CD4-positive, alpha-beta memory T cell (primary cell): ENCODE measurements around the gene LYL1. TPM values are rescaled to one million over a fixed set of nuclear protein-coding genes. Genes with fewer than 3 reads are reported as not detected.

ENCODE experiments used
- CTCF ChIA-PET: fragments of 350-600 bp; sonication (Branson Sonifier 250); formaldehyde crosslinking; loops from one replicate; lab custom pipeline; 2021; ENCODE audit warnings: inconsistent platforms; ENCODE audit not compliant: partially characterized antibody; lab: Charles Lee
- POLR2A ChIA-PET: fragments of 350-600 bp; sonication (Branson Sonifier 250); formaldehyde crosslinking; loops from one replicate; lab custom pipeline; 2021; ENCODE audit not compliant: partially characterized antibody; lab: Charles Lee
- DNase-seq, 5 donors: peaks; one replicate each; pipeline versions ENCODE4 v3.0.0 to v3.0.0-alpha.2; 2020 to 2022; ENCODE audit warnings: mixed read lengths in 1 of 5
- H3K27ac ChIP-seq: one replicate; pipeline ENCODE4 v1.7.0; 2013; ENCODE audit warnings: low read depth, low read length
- H3K27me3 ChIP-seq: 2 replicates; pipeline ENCODE4 v1.7.0; 2013; ENCODE audit warnings: mild to moderate bottlenecking, low read length, moderate library complexity; ENCODE audit not compliant: insufficient read depth
- H3K36me3 ChIP-seq: 2 replicates; pipeline ENCODE4 v1.7.0; 2013; ENCODE audit warnings: mild to moderate bottlenecking, low read length, moderate library complexity; ENCODE audit not compliant: insufficient read depth
- H3K4me1 ChIP-seq: 2 replicates; pipeline ENCODE4 v1.7.0; 2013; ENCODE audit warnings: mild to moderate bottlenecking, low read length, moderate library complexity; ENCODE audit not compliant: insufficient read depth
- H3K4me3 ChIP-seq, 2 donors: one replicate each; pipeline ENCODE4 v1.7.0; 2013; ENCODE audit warnings: low read length in 2 of 2, mild to moderate bottlenecking in 1 of 2
- H3K9me3 ChIP-seq, 2 donors: one replicate each; pipeline ENCODE4 v1.7.0; 2013; ENCODE audit warnings: low read length in 2 of 2, control low read depth in 1 of 2; ENCODE audit not compliant: control insufficient read depth in 1 of 2
- H3K27ac Mint-ChIP-seq, 7 donors: one replicate each; pipeline ENCODE4 v1.8.0; 2020 to 2021; ENCODE audit warnings: mixed read lengths in 7 of 7, mild to moderate bottlenecking in 6 of 7, inconsistent platforms in 3 of 7, moderate library complexity in 3 of 7
- H3K27me3 Mint-ChIP-seq, 2 donors: one replicate each; pipeline ENCODE4 v1.8.0; 2020 to 2021; ENCODE audit warnings: mixed read lengths in 2 of 2
- H3K36me3 Mint-ChIP-seq, 2 donors: one replicate each; pipeline ENCODE4 v1.8.0; 2020 to 2021; ENCODE audit warnings: mixed read lengths in 2 of 2, inconsistent platforms in 1 of 2, mild to moderate bottlenecking in 1 of 2
- H3K4me1 Mint-ChIP-seq, 4 donors: one replicate each; pipeline ENCODE4 v1.8.0; 2020 to 2021; ENCODE audit warnings: mixed read lengths in 4 of 4, mild to moderate bottlenecking in 1 of 4
- H3K4me3 Mint-ChIP-seq, 8 donors: one replicate each; pipeline ENCODE4 v1.8.0; 2020 to 2021; ENCODE audit warnings: mixed read lengths in 8 of 8, mild to moderate bottlenecking in 7 of 8, moderate library complexity in 6 of 8, inconsistent platforms in 3 of 8
- H3K9me3 Mint-ChIP-seq, 8 donors: one replicate each; pipeline ENCODE4 v1.8.0; 2020 to 2021; ENCODE audit warnings: mixed read lengths in 8 of 8, mild to moderate bottlenecking in 5 of 8, inconsistent platforms in 3 of 8, moderate library complexity in 1 of 8
- intact Hi-C: fragments of 100-400 bp; cut with micrococcal nuclease; formaldehyde crosslinking; loops from one replicate; pipeline ENCODE4 v1.15.1; 2023
- polyA plus RNA-seq, 2 donors: library from polyadenylated mRNA; unstranded; fragments of 300-500 nt; fragmentation: Illumina TruSeq; gene quantifications; one replicate each; pipeline ENCODE4 v1.2.3, GENCODE V29; 2021
- total RNA-seq, 2 experiments: library from RNA; stranded (reverse); gene quantifications; one replicate each; pipeline ENCODE4 v1.2.3, GENCODE V29; 2021

LYL1 gene
- total and polyA plus RNA-seq, 4 experiments from 2014 or later: 2.3 to 16.9 (median 12.8) TPM

GRCh38 chr19:13074378-13074777 lies 28.3 kb downstream of the LYL1 start:
- Histone ChIP-seq H3K9me3 (no peaks in the 10 kb centered on the region), H3K27me3 (no peaks in the 10 kb centered on the region), H3K27ac (no peak overlapping the region), H3K4me3 (no peak overlapping the region), H3K36me3 (no peaks in the 10 kb centered on the region), H3K4me1 (peaks cover 6% of the 10 kb centered on the region)
- H3K4me1 Mint-ChIP-seq: no peaks in the 10 kb centered on the region
- no peak overlapping the region for H3K27ac Mint-ChIP-seq
- ChIA-PET CTCF (interaction anchor here (1.7 kb wide), 1 partner anchor 13 kb away, joined by 7 read pairs; no protein-coding TSS in a partner anchor), POLR2A (no interaction called here)
- no peaks in the 10 kb centered on the region for H3K36me3 Mint-ChIP-seq
- H3K27me3 Mint-ChIP-seq: no peaks in the 10 kb centered on the region
- DNase-seq: no peak
- intact Hi-C loops: no loop called here
- H3K4me3 Mint-ChIP-seq: no peak overlapping the region
- H3K9me3 Mint-ChIP-seq: no peaks in the 10 kb centered on the region

GRCh38 chr19:13073263-13073662 lies 29.4 kb downstream of the LYL1 start:
- POLR2A ChIA-PET: no interaction called here
- no peaks in the 10 kb centered on the region for H3K27me3 ChIP-seq
- Mint-ChIP-seq H3K36me3 (no peaks in the 10 kb centered on the region), H3K27me3 (peaks cover 0 to 1% of the 10 kb centered on the region in 2 donors), H3K9me3 (no peaks in the 10 kb centered on the region), H3K4me3 (no peak overlapping the region), H3K27ac (no peak overlapping the region), H3K4me1 (no peaks in the 10 kb centered on the region)
- CTCF ChIA-PET: interaction anchor here (1.7 kb wide), 1 partner anchor 12 kb away, joined by 7 read pairs; no protein-coding TSS in a partner anchor
- H3K4me1 ChIP-seq: no peaks in the 10 kb centered on the region
- intact Hi-C loops: no loop called here
- no peak for DNase-seq
- no peaks in the 10 kb centered on the region for H3K36me3 ChIP-seq
- no peaks in the 10 kb centered on the region for H3K9me3 ChIP-seq
- H3K4me3 ChIP-seq: no peak overlapping the region
- H3K27ac ChIP-seq: no peak overlapping the region

- Histone ChIP-seq H3K36me3 (no peaks in the 10 kb centered on the region), H3K4me1 (no peaks in the 10 kb centered on the region), H3K27me3 (no peaks in the 10 kb centered on the region), H3K27ac (no peak overlapping the region), H3K9me3 (no peaks in the 10 kb centered on the region), H3K4me3 (no peak overlapping the region)
- no peak for DNase-seq
- POLR2A ChIA-PET: no interaction called here
- no peaks in the 10 kb centered on the region for H3K4me1 Mint-ChIP-seq
- H3K4me3 Mint-ChIP-seq: no peak overlapping the region
- H3K9me3 Mint-ChIP-seq: no peaks in the 10 kb centered on the region
- no peaks in the 10 kb centered on the region for H3K36me3 Mint-ChIP-seq
- H3K27me3 Mint-ChIP-seq: peaks cover 0 to 1% of the 10 kb centered on the region in 2 donors
- intact Hi-C loops: no loop called here
- no peak overlapping the region for H3K27ac Mint-ChIP-seq
- CTCF ChIA-PET: no interaction called here
Observed at GRCh38 chr19:13072188-13072908, 30.3 kb downstream of the LYL1 start.

DNA sequence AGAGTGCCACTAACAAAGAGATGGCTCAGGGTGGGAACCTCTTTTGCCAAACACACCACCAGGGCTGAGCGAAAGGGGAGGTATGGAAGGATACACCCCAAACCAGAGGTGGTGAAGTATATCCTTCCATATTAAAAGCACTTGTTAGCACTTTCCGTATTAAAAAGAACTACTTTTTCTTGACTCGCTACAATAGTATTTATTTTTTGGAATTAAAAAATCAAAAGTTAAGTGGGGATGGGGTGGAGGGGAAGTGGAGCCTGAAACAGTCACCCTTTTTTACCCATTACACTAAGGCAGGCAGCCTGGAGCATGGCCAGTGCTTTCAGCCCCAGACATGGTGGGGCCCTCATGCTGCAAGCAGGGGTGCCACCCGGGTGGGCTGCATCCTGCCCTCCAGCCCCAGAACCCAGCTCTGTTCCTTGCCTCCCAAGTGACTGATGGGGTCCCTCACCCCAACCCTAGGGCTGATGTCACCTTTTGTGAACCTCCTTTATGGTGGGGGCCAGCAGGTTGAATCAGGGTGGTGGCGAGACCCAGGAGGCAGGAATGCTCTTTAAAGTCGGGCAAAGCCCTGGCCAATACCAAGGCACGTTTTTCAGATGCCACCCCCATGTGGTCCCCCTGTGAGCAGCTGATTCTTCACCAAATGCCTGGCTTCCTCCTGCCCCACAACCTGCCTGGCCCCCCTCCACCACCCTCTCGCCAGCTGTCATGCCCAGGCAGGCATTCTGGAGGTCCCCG lies 31.0 kb downstream of the LYL1 start:
- H3K9me3 ChIP-seq: no peaks in the 10 kb centered on the region
- H3K4me3 ChIP-seq: no peak overlapping the region
- intact Hi-C loops: no loop called here
- ChIA-PET POLR2A (no interaction called here), CTCF (interaction anchor here (1.1 kb wide), 1 partner anchor 10 kb away, joined by 5 read pairs; no protein-coding TSS in a partner anchor)
- no peak overlapping the region for H3K27ac Mint-ChIP-seq
- H3K27me3 ChIP-seq: no peaks in the 10 kb centered on the region
- no peaks in the 10 kb centered on the region for H3K4me1 Mint-ChIP-seq
- peaks cover 0 to 1% of the 10 kb centered on the region in 2 donors for H3K27me3 Mint-ChIP-seq
- no peaks in the 10 kb centered on the region for H3K9me3 Mint-ChIP-seq
- H3K4me3 Mint-ChIP-seq: no peak overlapping the region
- H3K27ac ChIP-seq: no peak overlapping the region
- DNase-seq: no peak
- H3K36me3 Mint-ChIP-seq: no peaks in the 10 kb centered on the region
- H3K4me1 ChIP-seq: no peaks in the 10 kb centered on the region
- no peaks in the 10 kb centered on the region for H3K36me3 ChIP-seq

DNA sequence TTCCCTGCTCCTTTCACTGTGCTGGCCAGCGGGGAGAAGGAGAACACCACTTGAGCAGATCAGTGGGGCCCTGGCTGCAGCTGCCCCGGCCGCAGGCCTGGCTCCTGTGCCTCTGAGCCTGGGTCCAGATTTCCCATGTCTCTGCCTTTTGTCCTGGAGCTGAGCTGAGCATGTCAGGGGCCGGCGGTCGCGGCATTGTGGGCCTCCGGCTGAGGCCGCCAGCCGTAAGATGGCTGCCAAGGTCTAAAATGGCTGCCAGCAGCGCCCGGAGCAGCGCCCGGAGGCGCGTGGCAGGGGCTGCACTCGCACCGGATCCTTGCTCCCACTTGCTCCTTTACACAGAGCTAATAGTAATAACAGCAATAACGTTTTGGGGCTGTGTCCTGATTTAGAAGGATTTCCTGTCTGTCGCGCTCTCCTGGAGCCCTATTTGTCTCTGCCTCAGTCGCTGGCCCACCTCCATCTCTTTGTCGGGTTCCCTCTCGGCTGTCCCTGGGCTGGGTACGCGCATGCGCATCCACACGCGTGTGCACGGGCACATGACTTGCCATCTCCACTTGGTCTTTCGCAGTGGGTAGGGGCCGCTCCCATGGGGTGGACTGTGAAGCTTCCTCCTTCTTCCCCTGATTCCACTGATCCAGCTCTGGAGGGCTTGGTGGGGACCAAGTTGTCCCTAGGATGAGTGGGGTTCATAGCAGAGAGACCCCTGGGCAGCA lies 32.1 kb downstream of the LYL1 start:
- no peaks in the 10 kb centered on the region for H3K36me3 Mint-ChIP-seq
- POLR2A ChIA-PET: no interaction called here

DNA sequence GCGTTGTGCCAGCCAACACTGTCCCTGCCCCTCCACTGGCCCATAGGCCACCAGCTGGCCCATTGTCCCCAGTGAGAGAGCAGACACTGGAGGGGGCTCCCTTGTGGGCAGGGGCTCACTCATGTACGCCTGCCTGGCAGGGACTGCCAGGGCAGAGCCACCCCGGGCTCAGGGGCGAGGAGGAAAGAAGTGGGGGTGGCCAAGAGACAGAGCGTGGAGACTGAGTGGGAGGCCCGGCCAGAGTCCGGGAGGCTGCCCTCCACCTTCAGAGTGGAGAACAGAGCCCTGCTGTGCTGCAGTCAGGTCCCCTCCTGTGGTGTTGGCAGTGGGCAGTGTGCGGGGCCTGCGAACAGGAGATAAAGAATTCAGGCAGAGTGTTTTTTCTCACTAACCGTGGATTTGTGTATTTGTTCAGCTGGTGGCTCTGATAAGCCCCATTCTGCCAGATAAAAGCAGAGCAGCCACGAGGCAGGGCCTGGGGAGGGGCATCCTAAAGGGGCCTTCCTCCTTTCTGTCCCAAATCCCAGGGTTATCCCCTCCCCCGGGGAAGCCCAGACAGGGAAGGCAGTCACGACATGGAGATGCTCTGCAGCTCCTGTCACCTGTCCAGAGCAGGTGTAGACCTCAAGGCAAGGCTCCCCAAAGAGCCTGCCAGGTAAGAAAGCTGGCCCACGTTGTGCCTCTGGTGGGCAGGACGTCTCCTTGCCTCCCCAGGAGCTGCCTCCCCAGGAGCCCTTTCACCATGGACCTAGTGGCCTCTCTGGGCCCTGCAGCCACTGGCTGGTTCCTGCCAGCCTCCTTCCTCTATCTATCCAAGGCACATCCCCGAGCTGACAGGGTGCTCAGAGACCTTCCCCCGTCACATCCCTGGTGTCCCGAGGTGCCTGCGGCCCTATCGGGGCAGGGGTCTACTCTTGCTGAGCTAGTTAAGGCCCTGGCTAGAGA lies 33.0 kb downstream of the LYL1 start:
- Histone ChIP-seq H3K9me3 (no peaks in the 10 kb centered on the region), H3K27ac (no peak overlapping the region), H3K27me3 (no peaks in the 10 kb centered on the region), H3K36me3 (no peaks in the 10 kb centered on the region), H3K4me3 (no peak overlapping the region), H3K4me1 (no peaks in the 10 kb centered on the region)
- ChIA-PET POLR2A (no interaction called here), CTCF (interaction anchor here (1.2 kb wide), 1 partner anchor 9 kb away, joined by 5 read pairs; no protein-coding TSS in a partner anchor)
- H3K27ac Mint-ChIP-seq: peak overlapping the region in 2 of 7 donors; percentile 60
- H3K4me3 Mint-ChIP-seq: no peak overlapping the region
- H3K36me3 Mint-ChIP-seq: no peaks in the 10 kb centered on the region
- H3K4me1 Mint-ChIP-seq: no peaks in the 10 kb centered on the region
- intact Hi-C loops: no loop called here
- no peak for DNase-seq
- no peaks in the 10 kb centered on the region for H3K9me3 Mint-ChIP-seq
- H3K27me3 Mint-ChIP-seq: peaks cover 0 to 1% of the 10 kb centered on the region in 2 donors

More for the DNA sequence above, 32.1 kb downstream of the LYL1 start:
- no peaks in the 10 kb centered on the region for H3K27me3 ChIP-seq
- no peak overlapping the region for H3K4me3 Mint-ChIP-seq
- no peaks in the 10 kb centered on the region for H3K36me3 ChIP-seq
- intact Hi-C loops: no loop called here
- no peak overlapping the region for H3K27ac ChIP-seq
- H3K9me3 ChIP-seq: no peaks in the 10 kb centered on the region
- no peak overlapping the region for H3K4me3 ChIP-seq
- H3K27ac Mint-ChIP-seq: peak overlapping the region in 1 of 7 donors; percentile 53
- H3K9me3 Mint-ChIP-seq: no peaks in the 10 kb centered on the region
- H3K27me3 Mint-ChIP-seq: peaks cover 0 to 1% of the 10 kb centered on the region in 2 donors
- no peak for DNase-seq
- H3K4me1 ChIP-seq: no peaks in the 10 kb centered on the region
- no peaks in the 10 kb centered on the region for H3K4me1 Mint-ChIP-seq
- CTCF ChIA-PET: interaction anchor here (1.1 to 1.2 kb wide), 2 partner anchors 9 to 10 kb away, joined by 5 read pairs; no protein-coding TSS in a partner anchor
